Measurements from ENCODE around the gene KLC1.

DNA sequence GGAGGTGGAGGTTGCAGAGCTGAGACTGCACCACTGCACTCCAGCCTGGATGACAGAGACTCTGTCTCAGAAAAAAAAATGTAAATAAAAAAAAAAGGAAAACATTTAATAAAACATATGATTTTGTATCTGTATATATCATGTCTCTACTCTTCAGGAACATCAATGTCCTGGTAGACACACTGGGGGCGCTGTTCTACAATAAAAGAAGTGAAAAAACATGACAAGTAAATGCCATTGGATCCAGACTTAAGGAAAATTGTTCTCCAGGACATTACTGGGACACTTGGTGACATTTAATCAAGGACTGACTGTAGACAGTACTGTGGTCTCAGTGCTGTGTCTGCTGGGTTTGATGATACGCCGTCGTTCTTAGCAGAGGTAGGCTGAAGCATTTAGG lies 15.5 kb upstream of the KLC1 start:
- TF ChIP-seq EZH2phosphoT487 (IDR thresholded peaks at IDR 0.05; ENCODE audit: borderline replicate concordance, low read length) (no peak), EZH2 (IDR thresholded peaks at IDR 0.05; ENCODE audit: low read length, unreplicated experiment) (no peak)
- TF ChIP-seq, protein P1, sequence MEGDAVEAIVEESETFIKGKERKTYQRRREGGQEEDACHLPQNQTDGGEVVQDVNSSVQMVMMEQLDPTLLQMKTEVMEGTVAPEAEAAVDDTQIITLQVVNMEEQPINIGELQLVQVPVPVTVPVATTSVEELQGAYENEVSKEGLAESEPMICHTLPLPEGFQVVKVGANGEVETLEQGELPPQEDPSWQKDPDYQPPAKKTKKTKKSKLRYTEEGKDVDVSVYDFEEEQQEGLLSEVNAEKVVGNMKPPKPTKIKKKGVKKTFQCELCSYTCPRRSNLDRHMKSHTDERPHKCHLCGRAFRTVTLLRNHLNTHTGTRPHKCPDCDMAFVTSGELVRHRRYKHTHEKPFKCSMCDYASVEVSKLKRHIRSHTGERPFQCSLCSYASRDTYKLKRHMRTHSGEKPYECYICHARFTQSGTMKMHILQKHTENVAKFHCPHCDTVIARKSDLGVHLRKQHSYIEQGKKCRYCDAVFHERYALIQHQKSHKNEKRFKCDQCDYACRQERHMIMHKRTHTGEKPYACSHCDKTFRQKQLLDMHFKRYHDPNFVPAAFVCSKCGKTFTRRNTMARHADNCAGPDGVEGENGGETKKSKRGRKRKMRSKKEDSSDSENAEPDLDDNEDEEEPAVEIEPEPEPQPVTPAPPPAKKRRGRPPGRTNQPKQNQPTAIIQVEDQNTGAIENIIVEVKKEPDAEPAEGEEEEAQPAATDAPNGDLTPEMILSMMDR (conservative IDR thresholded peaks at IDR 0.05; ENCODE audit: low read depth, low read length), result no peak

Data from PC-3 (cell line).